PC-9 (cell line): ENCODE data around the gene GABRG3. TPM values are rescaled to one million over a fixed set of nuclear protein-coding genes. Genes with fewer than 3 reads are reported as not detected.

ENCODE experiments used
- BruUV-seq: library from RNA; stranded (reverse); fragments of 400-500 nt; replicated peaks from 2 replicates; lab custom pipeline; 2021; lab: Mats Ljungman, UMichigan
- CTCF ChIA-PET: fragments of 300-600 bp; sonication (Branson Sonifier 250); formaldehyde crosslinking; loops from one replicate; lab custom pipeline; 2022; ENCODE audit warnings: antibody characterized with exemption; lab: Charles Lee
- POLR2A ChIA-PET: fragments of 300-600 bp; sonication (Branson Sonifier 250); formaldehyde crosslinking; loops from one replicate; lab custom pipeline; 2022; ENCODE audit warnings: antibody characterized with exemption; ENCODE audit not compliant: unreplicated experiment; lab: Charles Lee
- DNase-seq, 2 experiments: peaks; one replicate each; pipeline versions ENCODE4 v3.0.0 to v3.0.0-alpha.2; 2015 to 2022; ENCODE audit warnings: mixed read lengths in 1 of 2
- H2AFZ ChIP-seq: fragments of 200-600 bp; sonication (generic); 2 replicates; pipeline ENCODE4 v1.8.1; 2017; ENCODE audit warnings: antibody characterized with exemption
- H3F3A ChIP-seq: fragments of 200-600 bp; sonication (generic); 2 replicates; pipeline ENCODE4 v1.8.1; 2017; ENCODE audit warnings: antibody characterized with exemption, mild to moderate bottlenecking, low read depth; ENCODE audit not compliant: insufficient read depth
- H3K27ac ChIP-seq: fragments of 200-600 bp; sonication (generic); 2 replicates; pipeline ENCODE4 v1.6.1; 2016; ENCODE audit warnings: mixed run types
- H3K27me3 ChIP-seq: fragments of 200-600 bp; sonication (generic); 2 replicates; pipeline ENCODE4 v1.6.1; 2016; ENCODE audit warnings: low read depth, mixed run types; ENCODE audit not compliant: insufficient read depth
- H3K36me3 ChIP-seq: fragments of 200-600 bp; sonication (generic); 2 replicates; pipeline ENCODE4 v1.6.1; 2016; ENCODE audit warnings: low read depth, mixed run types
- H3K4me1 ChIP-seq: fragments of 200-600 bp; sonication (generic); replicated peaks from 2 replicates; pipeline ENCODE4 v1.6.1; 2016; ENCODE audit warnings: mixed run types; ENCODE audit not compliant: insufficient read depth
- H3K4me2 ChIP-seq: fragments of 200-600 bp; sonication (generic); 2 replicates; pipeline ENCODE4 v1.6.1; 2017; ENCODE audit warnings: mixed run types
- H3K4me3 ChIP-seq: fragments of 200-600 bp; sonication (generic); 2 replicates; pipeline ENCODE4 v1.6.1; 2016; ENCODE audit warnings: mixed run types
- H3K79me2 ChIP-seq: fragments of 200-600 bp; sonication (generic); 2 replicates; pipeline ENCODE4 v1.6.1; 2017; ENCODE audit warnings: low read depth, mixed run types
- H3K9me2 ChIP-seq: fragments of 200-600 bp; sonication (generic); 2 replicates; pipeline ENCODE4 v1.8.1; 2017; ENCODE audit warnings: mild to moderate bottlenecking; ENCODE audit not compliant: insufficient read depth
- H3K9me3 ChIP-seq: fragments of 200-600 bp; sonication (generic); 2 replicates; pipeline ENCODE4 v1.8.1; 2016; ENCODE audit warnings: low read depth; ENCODE audit not compliant: insufficient read depth
- H4K20me1 ChIP-seq: fragments of 200-600 bp; sonication (generic); 2 replicates; pipeline ENCODE4 v1.8.1; 2017; ENCODE audit not compliant: insufficient read depth
- CTCF ChIP-seq: fragments of 200-600 bp; sonication (generic); conservative IDR thresholded peaks from 2 replicates; pipeline ENCODE4 v1.6.1; 2017; ENCODE audit warnings: mixed run types, antibody characterized with exemption, mild to moderate bottlenecking, moderate library complexity
- EZH2 ChIP-seq: fragments of 200-600 bp; sonication (generic); IDR thresholded peaks from 2 replicates; pipeline ENCODE4 v1.8.0; 2017; ENCODE audit warnings: antibody characterized with exemption, low read depth
- intact Hi-C: fragments of 100-400 bp; cut with micrococcal nuclease; formaldehyde crosslinking; loops from one replicate; pipeline ENCODE4 v1.10.0; 2022; ENCODE audit not compliant: unreplicated experiment
- total RNA-seq: library from RNA; stranded (reverse); gene quantifications from 2 replicates; pipeline ENCODE4 v1.2.3, GENCODE V29; 2021

The GABRG3 gene
- total RNA-seq, 1 experiment from 2014 or later = not detected

GRCh38 chr15:26939398-26939797 lies 31.6 kb upstream of the GABRG3 start:
- no peaks in the 10 kb centered on the region for H3K36me3 ChIP-seq
- H4K20me1 ChIP-seq = no peaks in the 10 kb centered on the region
- CTCF ChIA-PET = no interaction called here
- intact Hi-C loops = no loop called here
- no peak overlapping the region for H3K4me3 ChIP-seq
- DNase-seq = no peak
- H3K9me3 ChIP-seq = no peaks in the 10 kb centered on the region
- no peak overlapping the region for H2AFZ ChIP-seq
- no peak for TF ChIP-seq EZH2
- TF ChIP-seq CTCF = no peak
- no peaks in the 10 kb centered on the region for H3K9me2 ChIP-seq
- peaks cover 11% of the 10 kb centered on the region for H3K27me3 ChIP-seq
- no TSS peak for BruUV-seq
- no peaks in the 10 kb centered on the region for H3F3A ChIP-seq
- no peak overlapping the region for H3K27ac ChIP-seq
- no peaks in the 10 kb centered on the region for H3K79me2 ChIP-seq
- H3K4me1 ChIP-seq = no peaks in the 10 kb centered on the region
- no peak overlapping the region for H3K4me2 ChIP-seq
- POLR2A ChIA-PET = no interaction called here

GRCh38 chr15:26941489-26941888 lies 29.5 kb upstream of the GABRG3 start:
- intact Hi-C loops = no loop called here
- H3K79me2 ChIP-seq = no peaks in the 10 kb centered on the region
- H3K27ac ChIP-seq = no peak overlapping the region
- POLR2A ChIA-PET = no interaction called here
- no peak for TF ChIP-seq EZH2
- TF ChIP-seq CTCF = no peak
- CTCF ChIA-PET = no interaction called here
- no peaks in the 10 kb centered on the region for H3K4me1 ChIP-seq
- no TSS peak for BruUV-seq
- no peaks in the 10 kb centered on the region for H3F3A ChIP-seq
- H3K27me3 ChIP-seq = peaks cover 22% of the 10 kb centered on the region
- H3K9me3 ChIP-seq = no peaks in the 10 kb centered on the region
- H3K4me2 ChIP-seq = no peak overlapping the region
- DNase-seq = no peak
- no peak overlapping the region for H2AFZ ChIP-seq
- H3K9me2 ChIP-seq = no peaks in the 10 kb centered on the region
- no peaks in the 10 kb centered on the region for H4K20me1 ChIP-seq
- no peaks in the 10 kb centered on the region for H3K36me3 ChIP-seq
- no peak overlapping the region for H3K4me3 ChIP-seq

- Histone ChIP-seq H3F3A (no peaks in the 10 kb centered on the region), H3K4me3 (no peak overlapping the region), H3K9me3 (no peaks in the 10 kb centered on the region), H3K27me3 (peaks cover 23% of the 10 kb centered on the region), H4K20me1 (no peaks in the 10 kb centered on the region), H3K27ac (no peak overlapping the region), H3K79me2 (no peaks in the 10 kb centered on the region), H3K4me2 (no peak overlapping the region), H3K36me3 (no peaks in the 10 kb centered on the region), H3K4me1 (no peaks in the 10 kb centered on the region), H2AFZ (no peak overlapping the region), H3K9me2 (no peaks in the 10 kb centered on the region)
- TF ChIP-seq CTCF (no peak), EZH2 (no peak)
- ChIA-PET POLR2A (no interaction called here), CTCF (no interaction called here)
- intact Hi-C loops = no loop called here
- DNase-seq = no peak
- no TSS peak for BruUV-seq
Measured at GRCh38 chr15:26943866-26944265, 27.1 kb upstream of the GABRG3 start.
